CD14-positive monocyte (primary cell): ENCODE results near the gene CAMSAP2. TPM values are rescaled to one million over a fixed set of nuclear protein-coding genes. Genes with fewer than 3 reads are reported as not detected.

Experiments used
- DNase-seq, 3 donors: peaks; one replicate each; pipeline ENCODE4 v3.0.0-alpha.2; 2011 to 2022
- H2AFZ ChIP-seq: 2 replicates; pipeline ENCODE4 v1.6.0; 2012; ENCODE audit warnings: mild to moderate bottlenecking, low read depth, low read length, inconsistent platforms; ENCODE audit not compliant: insufficient read depth, poor library complexity, severe bottlenecking
- H3K27ac ChIP-seq, 2 donors: 1 replicate in 1 of 2; 2 replicates in 1 of 2; pipeline ENCODE4 v1.5.1; 2012 to 2013; ENCODE audit warnings: low read length in 2 of 2, control low read depth in 1 of 2, inconsistent platforms in 1 of 2, low read depth in 1 of 2, mild to moderate bottlenecking in 1 of 2
- H3K27me3 ChIP-seq, 2 donors: one replicate each; pipeline versions ENCODE4 v1.6.0 to v1.6.1; 2011 to 2013; ENCODE audit warnings: low read length in 2 of 2; ENCODE audit not compliant: control insufficient read depth in 2 of 2, insufficient read depth in 2 of 2
- H3K36me3 ChIP-seq, 2 donors: replicated peaks in 1 of 2; 1 replicate in 1 of 2; 2 replicates in 1 of 2; pipeline versions ENCODE4 v1.5.1 to v1.6.1; 2012 to 2013; ENCODE audit warnings: low read length in 2 of 2, control low read depth in 1 of 2, inconsistent platforms in 1 of 2, mild to moderate bottlenecking in 1 of 2; ENCODE audit not compliant: insufficient read depth in 2 of 2, control insufficient read depth in 1 of 2
- H3K4me1 ChIP-seq, 2 donors: 1 replicate in 1 of 2; 2 replicates in 1 of 2; pipeline versions ENCODE4 v1.5.1 to v1.6.1; 2012 to 2013; ENCODE audit warnings: low read length in 2 of 2, control low read depth in 1 of 2, inconsistent platforms in 1 of 2, mild to moderate bottlenecking in 1 of 2, moderate library complexity in 1 of 2; ENCODE audit not compliant: insufficient read depth in 2 of 2, control insufficient read depth in 1 of 2
- H3K4me2 ChIP-seq: replicated peaks from 2 replicates; pipeline ENCODE3; 2012; ENCODE audit warnings: low read length, moderate library complexity, mild to moderate bottlenecking; ENCODE audit not compliant: poor library complexity, severe bottlenecking; ENCODE audit errors: extremely low read depth
- H3K4me3 ChIP-seq, 3 experiments: fragments of 200-600 bp in 1 of 3; sonication (generic) in 1 of 3; replicated peaks in 1 of 3; 1 replicate in 2 of 3; 2 replicates in 1 of 3; pipeline ENCODE4 v1.5.1; 2011 to 2013; ENCODE audit warnings: low read length in 3 of 3, mild to moderate bottlenecking in 3 of 3, control low read depth in 2 of 3, low read depth in 2 of 3, inconsistent platforms in 1 of 3, moderate library complexity in 1 of 3
- H3K79me2 ChIP-seq: 2 replicates; pipeline ENCODE4 v1.6.0; 2012; ENCODE audit warnings: mild to moderate bottlenecking, control low read depth, inconsistent platforms, low read length, moderate library complexity; ENCODE audit not compliant: insufficient read depth
- H3K9ac ChIP-seq: 2 replicates; pipeline ENCODE4 v1.6.0; 2017; ENCODE audit warnings: low read length, mild to moderate bottlenecking; ENCODE audit not compliant: insufficient read depth, poor library complexity, severe bottlenecking
- H3K9me3 ChIP-seq, 2 donors: replicated peaks in 1 of 2; 1 replicate in 1 of 2; 2 replicates in 1 of 2; pipeline versions ENCODE4 v1.5.1 to v1.6.1; 2012 to 2013; ENCODE audit warnings: low read length in 2 of 2, control low read depth in 1 of 2; ENCODE audit not compliant: control insufficient read depth in 1 of 2, insufficient read depth in 1 of 2
- H4K20me1 ChIP-seq: 2 replicates; pipeline ENCODE4 v1.6.0; 2012; ENCODE audit warnings: mild to moderate bottlenecking, low read length, control low read depth, moderate library complexity; ENCODE audit not compliant: insufficient read depth
- H3K27ac Mint-ChIP-seq, 7 donors: one replicate each; pipeline ENCODE4 v1.8.0; 2020; ENCODE audit warnings: mild to moderate bottlenecking in 7 of 7, mixed read lengths in 7 of 7, moderate library complexity in 6 of 7, inconsistent platforms in 2 of 7
- H3K27me3 Mint-ChIP-seq, 3 donors: one replicate each; pipeline ENCODE4 v1.8.0; 2021 to 2022; ENCODE audit warnings: low read depth in 3 of 3, mild to moderate bottlenecking in 3 of 3, mixed read lengths in 3 of 3, moderate library complexity in 3 of 3, inconsistent platforms in 1 of 3
- H3K36me3 Mint-ChIP-seq, 2 donors: one replicate each; pipeline ENCODE4 v1.8.0; 2020; ENCODE audit warnings: mixed read lengths in 2 of 2, inconsistent platforms in 1 of 2, mild to moderate bottlenecking in 1 of 2
- H3K4me1 Mint-ChIP-seq: one replicate; pipeline ENCODE4 v1.8.0; 2020; ENCODE audit warnings: mild to moderate bottlenecking, mixed read lengths
- H3K4me3 Mint-ChIP-seq, 2 donors: one replicate each; pipeline ENCODE4 v1.8.0; 2020; ENCODE audit warnings: mild to moderate bottlenecking in 2 of 2, mixed read lengths in 2 of 2, moderate library complexity in 1 of 2
- H3K9me3 Mint-ChIP-seq, 7 donors: one replicate each; pipeline ENCODE4 v1.8.0; 2020 to 2022; ENCODE audit warnings: mixed read lengths in 7 of 7, mild to moderate bottlenecking in 6 of 7, moderate library complexity in 6 of 7, inconsistent platforms in 2 of 7
- WGBS: methylation state at CpG from one replicate; pipeline ENCODE4 v1.1.5; 2013; ENCODE audit warnings: missing lambda C conversion rate; ENCODE audit not compliant: insufficient coverage; 5-methylcytosine and 5-hydroxymethylcytosine counted together
- intact Hi-C, 2 donors: fragments of 100-400 bp; cut with micrococcal nuclease; formaldehyde crosslinking; loops; one replicate each; pipeline versions ENCODE4 v1.15.0 to v1.15.1; 2023
- polyA plus RNA-seq, 3 donors: library from polyadenylated mRNA; depleted of rRNA in 1 of 3; unstranded in 2 of 3; stranded (reverse) in 1 of 3; fragments of 300-500 nt in 2 of 3; fragments of >200 nt in 1 of 3; fragmentation: Illumina TruSeq in 2 of 3; gene quantifications; 1 replicate in 2 of 3; 2 replicates in 1 of 3; pipeline ENCODE4 v1.2.3, GENCODE V29; 2012 to 2021
- TF ChIP-seq, protein P1 (sequence below): fragments of 200-600 bp; IDR thresholded peaks from one replicate; pipeline ENCODE4 v1.8.0; 2022; ENCODE audit warnings: antibody characterized with exemption, mild to moderate bottlenecking

Gene CAMSAP2
- polyA plus RNA-seq, 3 donors: 0.89 to 1.3 (median 0.90) TPM

DNA sequence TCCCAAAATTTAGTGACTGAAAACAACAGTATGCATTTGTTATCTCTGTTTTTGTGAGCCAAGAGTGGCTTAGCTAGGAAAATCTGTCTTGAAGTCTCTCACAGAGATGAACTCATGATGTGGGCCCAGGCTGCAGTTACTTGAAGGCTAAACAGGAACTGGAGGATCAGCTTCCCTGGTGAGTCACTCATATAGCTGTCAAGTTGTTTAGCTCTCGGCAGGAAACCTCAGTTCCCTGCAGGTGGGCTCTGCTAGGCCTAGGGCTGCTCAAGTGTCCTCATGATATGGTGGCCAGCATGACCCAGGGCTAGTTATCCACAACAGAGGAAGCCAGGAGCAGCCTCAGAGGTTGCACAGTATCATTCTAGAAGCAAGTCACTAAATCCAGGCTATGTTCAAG, 38.8 kb upstream of the CAMSAP2 start:
- no peaks in the 10 kb centered on the region for H3K36me3 ChIP-seq
- no peak overlapping the region for H3K27ac ChIP-seq
- intact Hi-C loops: no loop called here
- peak in 1 of 3 donors; percentile 16 for DNase-seq
- H3K4me2 ChIP-seq: no peak overlapping the region
- H3K4me3 Mint-ChIP-seq: no peak overlapping the region
- H3K79me2 ChIP-seq: no peaks in the 10 kb centered on the region
- H2AFZ ChIP-seq: no peak overlapping the region
- no peak overlapping the region for H3K27ac Mint-ChIP-seq
- peaks cover 0 to 4% of the 10 kb centered on the region in 2 donors for H3K36me3 Mint-ChIP-seq
- no peaks in the 10 kb centered on the region for H4K20me1 ChIP-seq
- H3K4me1 Mint-ChIP-seq: peaks cover 2% of the 10 kb centered on the region
- TF ChIP-seq, protein P1, sequence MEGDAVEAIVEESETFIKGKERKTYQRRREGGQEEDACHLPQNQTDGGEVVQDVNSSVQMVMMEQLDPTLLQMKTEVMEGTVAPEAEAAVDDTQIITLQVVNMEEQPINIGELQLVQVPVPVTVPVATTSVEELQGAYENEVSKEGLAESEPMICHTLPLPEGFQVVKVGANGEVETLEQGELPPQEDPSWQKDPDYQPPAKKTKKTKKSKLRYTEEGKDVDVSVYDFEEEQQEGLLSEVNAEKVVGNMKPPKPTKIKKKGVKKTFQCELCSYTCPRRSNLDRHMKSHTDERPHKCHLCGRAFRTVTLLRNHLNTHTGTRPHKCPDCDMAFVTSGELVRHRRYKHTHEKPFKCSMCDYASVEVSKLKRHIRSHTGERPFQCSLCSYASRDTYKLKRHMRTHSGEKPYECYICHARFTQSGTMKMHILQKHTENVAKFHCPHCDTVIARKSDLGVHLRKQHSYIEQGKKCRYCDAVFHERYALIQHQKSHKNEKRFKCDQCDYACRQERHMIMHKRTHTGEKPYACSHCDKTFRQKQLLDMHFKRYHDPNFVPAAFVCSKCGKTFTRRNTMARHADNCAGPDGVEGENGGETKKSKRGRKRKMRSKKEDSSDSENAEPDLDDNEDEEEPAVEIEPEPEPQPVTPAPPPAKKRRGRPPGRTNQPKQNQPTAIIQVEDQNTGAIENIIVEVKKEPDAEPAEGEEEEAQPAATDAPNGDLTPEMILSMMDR: no peak
- no peaks in the 10 kb centered on the region for H3K9me3 ChIP-seq
- WGBS: 0% methylated on average over 1 of the region's 1 CpG
- H3K9me3 Mint-ChIP-seq: peaks cover 2 to 17% (median 5%) of the 10 kb centered on the region in 7 donors
- H3K27me3 Mint-ChIP-seq: peaks cover 2 to 3% (median 2%) of the 10 kb centered on the region in 3 donors
- H3K27me3 ChIP-seq: no peaks in the 10 kb centered on the region
- H3K4me1 ChIP-seq: no peaks in the 10 kb centered on the region
- H3K9ac ChIP-seq: no peak overlapping the region
- no peak overlapping the region for H3K4me3 ChIP-seq

GRCh38 chr1:200704986-200705500, 33.6 kb upstream of the CAMSAP2 start:
- intact Hi-C loops: no loop called here
- TF ChIP-seq, protein P1: no peak
- 55% methylated on average over 2 of the region's 3 CpGs for WGBS
- Mint-ChIP-seq H3K27me3 (peaks cover 0 to 4% (median 0%) of the 10 kb centered on the region in 3 donors), H3K36me3 (no peaks in the 10 kb centered on the region), H3K4me3 (no peak overlapping the region), H3K4me1 (peaks cover under 1% of the 10 kb centered on the region), H3K27ac (no peak overlapping the region), H3K9me3 (no peaks in the 10 kb centered on the region)
- no peak overlapping the region for H2AFZ ChIP-seq
- no peak for DNase-seq
- no peaks in the 10 kb centered on the region for H3K9me3 ChIP-seq
- no peak overlapping the region for H3K9ac ChIP-seq
- H4K20me1 ChIP-seq: no peaks in the 10 kb centered on the region
- no peaks in the 10 kb centered on the region for H3K27me3 ChIP-seq
- H3K27ac ChIP-seq: no peak overlapping the region
- no peak overlapping the region for H3K4me2 ChIP-seq
- H3K36me3 ChIP-seq: no peaks in the 10 kb centered on the region
- H3K79me2 ChIP-seq: no peaks in the 10 kb centered on the region
- H3K4me3 ChIP-seq: no peak overlapping the region
- no peaks in the 10 kb centered on the region for H3K4me1 ChIP-seq
